VCaP (cell line): ENCODE measurements around the gene EREG.

Experiments used
- H3K27ac ChIP-seq: fragments of 450-650 bp; 2 replicates; pipeline ENCODE4 v1.5.1; 2017
- TF ChIP-seq, protein P1 (sequence below): fragments of 450-650 bp; conservative IDR thresholded peaks from 2 replicates; pipeline ENCODE4 v1.5.1; 2017; ENCODE audit warnings: mild to moderate bottlenecking, moderate library complexity

Gene EREG

DNA sequence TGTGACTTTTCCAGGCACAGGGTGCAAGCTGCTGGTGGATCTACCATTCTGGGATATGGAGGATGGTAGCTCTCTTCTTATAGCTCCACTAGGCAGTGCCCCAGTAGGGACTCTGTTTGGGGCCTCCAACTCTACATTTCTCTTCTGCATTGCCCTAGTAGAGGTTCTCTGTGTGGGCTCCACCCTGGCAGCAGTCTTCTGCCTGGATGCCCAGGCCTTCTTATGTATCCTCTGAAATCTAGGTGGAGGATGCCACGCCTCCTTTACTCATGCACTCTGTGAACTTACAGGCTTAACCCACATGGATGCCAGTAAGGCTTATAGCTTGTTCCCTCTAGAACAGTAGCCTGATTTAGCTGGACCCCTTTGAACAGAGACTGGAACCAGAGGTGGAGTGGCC is 20.9 kb upstream of the EREG start:
- H3K27ac ChIP-seq = no peak overlapping the region
- TF ChIP-seq, protein P1, sequence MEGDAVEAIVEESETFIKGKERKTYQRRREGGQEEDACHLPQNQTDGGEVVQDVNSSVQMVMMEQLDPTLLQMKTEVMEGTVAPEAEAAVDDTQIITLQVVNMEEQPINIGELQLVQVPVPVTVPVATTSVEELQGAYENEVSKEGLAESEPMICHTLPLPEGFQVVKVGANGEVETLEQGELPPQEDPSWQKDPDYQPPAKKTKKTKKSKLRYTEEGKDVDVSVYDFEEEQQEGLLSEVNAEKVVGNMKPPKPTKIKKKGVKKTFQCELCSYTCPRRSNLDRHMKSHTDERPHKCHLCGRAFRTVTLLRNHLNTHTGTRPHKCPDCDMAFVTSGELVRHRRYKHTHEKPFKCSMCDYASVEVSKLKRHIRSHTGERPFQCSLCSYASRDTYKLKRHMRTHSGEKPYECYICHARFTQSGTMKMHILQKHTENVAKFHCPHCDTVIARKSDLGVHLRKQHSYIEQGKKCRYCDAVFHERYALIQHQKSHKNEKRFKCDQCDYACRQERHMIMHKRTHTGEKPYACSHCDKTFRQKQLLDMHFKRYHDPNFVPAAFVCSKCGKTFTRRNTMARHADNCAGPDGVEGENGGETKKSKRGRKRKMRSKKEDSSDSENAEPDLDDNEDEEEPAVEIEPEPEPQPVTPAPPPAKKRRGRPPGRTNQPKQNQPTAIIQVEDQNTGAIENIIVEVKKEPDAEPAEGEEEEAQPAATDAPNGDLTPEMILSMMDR = no peak

DNA sequence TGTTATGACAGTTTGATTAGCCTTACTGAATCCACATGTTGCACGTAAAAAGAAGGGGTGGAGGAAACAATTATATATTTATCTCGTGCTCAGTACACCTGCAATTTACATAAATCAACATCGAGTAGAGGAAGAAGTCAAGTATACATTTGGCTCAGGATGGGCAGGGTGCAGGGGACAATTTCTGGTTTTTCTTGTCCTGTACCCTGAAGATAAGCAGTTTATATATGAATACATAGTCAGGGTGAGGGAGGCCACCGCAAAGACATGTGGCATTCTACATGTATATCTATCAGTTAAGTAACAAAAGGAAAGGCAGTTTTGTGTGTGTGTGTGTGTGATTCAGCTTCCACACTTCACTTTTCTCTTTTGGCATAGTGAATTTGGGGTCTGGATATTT is 11.1 kb upstream of the EREG start:
- no peak overlapping the region for H3K27ac ChIP-seq
- TF ChIP-seq, protein P1 = no peak

DNA sequence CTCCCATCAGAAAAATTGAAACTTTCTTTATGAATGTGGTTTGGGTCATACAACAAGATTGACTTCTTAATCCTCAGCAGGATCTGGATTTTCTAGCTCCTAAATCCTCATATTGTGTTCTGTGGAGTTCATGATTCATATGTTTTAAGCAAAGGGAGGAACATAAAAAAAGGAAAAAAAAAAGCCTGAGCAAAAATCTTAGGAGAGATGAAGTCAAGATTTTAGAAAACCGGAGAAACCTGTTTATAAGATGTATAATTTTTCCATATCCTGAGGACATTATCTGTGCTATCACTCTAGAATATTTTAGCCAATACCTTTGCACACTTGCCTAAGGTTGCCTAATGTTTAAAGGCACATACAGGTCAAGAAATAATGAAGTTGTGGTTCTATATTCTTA is 7.0 kb upstream of the EREG start:
- TF ChIP-seq, protein P1 = no peak
- H3K27ac ChIP-seq = no peak overlapping the region

GRCh38 chr4:74361671-74362070 is 3.3 kb upstream of the EREG start:
- H3K27ac ChIP-seq = no peak overlapping the region
- TF ChIP-seq, protein P1 = no peak

DNA sequence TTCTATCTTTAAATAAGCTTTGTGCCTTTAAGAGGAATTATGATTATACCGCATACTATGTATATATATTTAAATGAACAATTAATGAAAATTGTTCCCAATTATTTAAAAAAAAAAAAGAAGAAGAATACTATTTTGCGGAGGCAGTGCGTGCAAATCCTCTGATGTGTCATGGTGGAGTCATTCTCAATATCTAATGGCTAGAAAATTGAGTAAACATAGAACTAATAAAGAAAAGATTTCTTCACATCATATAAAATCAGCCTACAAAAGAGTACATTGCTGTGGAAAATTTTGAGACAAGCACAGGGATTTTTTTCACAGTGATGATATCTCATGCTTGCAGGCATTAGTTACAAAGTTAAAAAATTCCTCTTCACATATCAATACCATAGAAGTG is 2.6 kb upstream of the EREG start:
- H3K27ac ChIP-seq = no peak overlapping the region
- TF ChIP-seq, protein P1 = no peak

GRCh38 chr4:74364256-74364651 is 691 bp upstream of the EREG start:
- no peak overlapping the region for H3K27ac ChIP-seq
- TF ChIP-seq, protein P1 = no peak

GRCh38 chr4:74365761-74366160 is 816 bp downstream of the EREG start:
- TF ChIP-seq, protein P1 = no peak
- H3K27ac ChIP-seq = no peak overlapping the region
